ENCODE data around the gene AKR1C2. TPM values are rescaled to one million over a fixed set of nuclear protein-coding genes. Genes with fewer than 3 reads are reported as not detected.
"Not testable (repeated sequence)": the region's sequence is repeated elsewhere in the genome, so short reads cannot be mapped to it uniquely, and the experiment has no call there.

Gene AKR1C2
- total RNA-seq, 1 donor from 2014 or later, result 3.8 TPM

- DNase-seq, result not testable (repeated sequence)
These were observed 5.3 kb upstream of the AKR1C2 start for GRCh38 chr10:5008857-5009548.

GRCh38 chr10:5004501-5004900, 844 bp upstream of the AKR1C2 start:
- not testable (repeated sequence) for H3K36me3 Mint-ChIP-seq (ENCODE audit: unreplicated experiment); H3K4me1 Mint-ChIP-seq (ENCODE audit: low read depth, unreplicated experiment); H3K4me3 Mint-ChIP-seq (ENCODE audit: unreplicated experiment); H3K27me3 Mint-ChIP-seq (ENCODE audit: unreplicated experiment); DNase-seq; H3K27ac Mint-ChIP-seq (ENCODE audit: unreplicated experiment); H3K9me3 Mint-ChIP-seq (ENCODE audit: unreplicated experiment)

More at GRCh38 chr10:5008857-5009548, 5.3 kb upstream of the AKR1C2 start:
- H3K27ac Mint-ChIP-seq (ENCODE audit: unreplicated experiment); H3K9me3 Mint-ChIP-seq (ENCODE audit: unreplicated experiment); H3K4me1 Mint-ChIP-seq (ENCODE audit: low read depth, unreplicated experiment); H3K27me3 Mint-ChIP-seq (ENCODE audit: unreplicated experiment); H3K36me3 Mint-ChIP-seq (ENCODE audit: unreplicated experiment); H3K4me3 Mint-ChIP-seq (ENCODE audit: unreplicated experiment): not testable (repeated sequence)

- H3K36me3 Mint-ChIP-seq (ENCODE audit: unreplicated experiment); H3K4me1 Mint-ChIP-seq (ENCODE audit: low read depth, unreplicated experiment); H3K27ac Mint-ChIP-seq (ENCODE audit: unreplicated experiment): not testable (repeated sequence)
These were observed 351 bp upstream of the AKR1C2 start for GRCh38 chr10:5004030-5004385.

GRCh38 chr10:5002013-5002727, 1.5 kb downstream of the AKR1C2 start:
- no peak for TF ChIP-seq CTCF (IDR thresholded peaks at IDR 0.05; ENCODE audit: partially characterized antibody, unreplicated experiment)
- H3K27me3 Mint-ChIP-seq (ENCODE audit: unreplicated experiment), result no peaks in the 10 kb centered on the region
- no peaks in the 10 kb centered on the region for H3K9me3 Mint-ChIP-seq (ENCODE audit: unreplicated experiment)
- H3K4me3 Mint-ChIP-seq (ENCODE audit: unreplicated experiment), result no peak overlapping the region
- H3K36me3 Mint-ChIP-seq (ENCODE audit: unreplicated experiment), result no peaks in the 10 kb centered on the region
- DNase-seq, result no peak
- H3K4me1 Mint-ChIP-seq (ENCODE audit: low read depth, unreplicated experiment), result no peaks in the 10 kb centered on the region
- H3K27ac Mint-ChIP-seq (ENCODE audit: unreplicated experiment), result no peak overlapping the region

More at GRCh38 chr10:5004030-5004385, 351 bp upstream of the AKR1C2 start:
- DNase-seq; H3K9me3 Mint-ChIP-seq (ENCODE audit: unreplicated experiment); H3K27me3 Mint-ChIP-seq (ENCODE audit: unreplicated experiment); H3K4me3 Mint-ChIP-seq (ENCODE audit: unreplicated experiment): not testable (repeated sequence)

- Mint-ChIP-seq H3K36me3 (ENCODE audit: unreplicated experiment) (no peaks in the 10 kb centered on the region), H3K4me1 (ENCODE audit: low read depth, unreplicated experiment) (no peaks in the 10 kb centered on the region), H3K9me3 (ENCODE audit: unreplicated experiment) (no peaks in the 10 kb centered on the region), H3K27me3 (ENCODE audit: unreplicated experiment) (no peaks in the 10 kb centered on the region), H3K4me3 (ENCODE audit: unreplicated experiment) (no peak overlapping the region), H3K27ac (ENCODE audit: unreplicated experiment) (no peak overlapping the region)
- TF ChIP-seq CTCF (IDR thresholded peaks at IDR 0.05; ENCODE audit: partially characterized antibody, unreplicated experiment), result no peak
- no peak for DNase-seq
These were observed 5.0 kb downstream of the AKR1C2 start for GRCh38 chr10:4998671-4999070.

GRCh38 chr10:4994260-4994659, 9.4 kb downstream of the AKR1C2 start:
- not testable (repeated sequence) for H3K27me3 Mint-ChIP-seq (ENCODE audit: unreplicated experiment); H3K9me3 Mint-ChIP-seq (ENCODE audit: unreplicated experiment); H3K36me3 Mint-ChIP-seq (ENCODE audit: unreplicated experiment); DNase-seq; H3K4me1 Mint-ChIP-seq (ENCODE audit: low read depth, unreplicated experiment); H3K27ac Mint-ChIP-seq (ENCODE audit: unreplicated experiment); H3K4me3 Mint-ChIP-seq (ENCODE audit: unreplicated experiment)

- not testable (repeated sequence) for H3K4me1 Mint-ChIP-seq (ENCODE audit: low read depth, unreplicated experiment); H3K27me3 Mint-ChIP-seq (ENCODE audit: unreplicated experiment); DNase-seq; H3K9me3 Mint-ChIP-seq (ENCODE audit: unreplicated experiment); H3K4me3 Mint-ChIP-seq (ENCODE audit: unreplicated experiment); H3K36me3 Mint-ChIP-seq (ENCODE audit: unreplicated experiment); H3K27ac Mint-ChIP-seq (ENCODE audit: unreplicated experiment)
These were observed 11.1 kb downstream of the AKR1C2 start for GRCh38 chr10:4992564-4992963.

- not testable (repeated sequence) for H3K9me3 Mint-ChIP-seq (ENCODE audit: unreplicated experiment); H3K4me1 Mint-ChIP-seq (ENCODE audit: low read depth, unreplicated experiment); H3K4me3 Mint-ChIP-seq (ENCODE audit: unreplicated experiment); H3K36me3 Mint-ChIP-seq (ENCODE audit: unreplicated experiment); DNase-seq; H3K27me3 Mint-ChIP-seq (ENCODE audit: unreplicated experiment); H3K27ac Mint-ChIP-seq (ENCODE audit: unreplicated experiment)
These were observed 12.2 kb downstream of the AKR1C2 start for GRCh38 chr10:4991463-4991862.
